Neural progenitor cell (in vitro differentiated cells): ENCODE data around the gene CDK5RAP2. TPM values are rescaled to one million over a fixed set of nuclear protein-coding genes. Genes with fewer than 3 reads are reported as not detected.

ENCODE experiments used
- DNase-seq: peaks from one replicate; pipeline ENCODE4 v3.0.0-alpha.2; 2016; ENCODE audit warnings: low spot score
- H2AFZ ChIP-seq: fragments of 200-600 bp; sonication (generic); replicated peaks from 2 replicates; pipeline ENCODE4 v1.6.1; 2016; ENCODE audit warnings: antibody characterized with exemption
- H3F3A ChIP-seq: fragments of 200-600 bp; sonication (generic); 2 replicates; pipeline ENCODE4 v1.6.1; 2016; ENCODE audit warnings: antibody characterized with exemption, low read depth
- H3K27ac ChIP-seq: fragments of 200-600 bp; sonication (generic); 2 replicates; pipeline ENCODE4 v1.5.1; 2016; ENCODE audit warnings: mild to moderate bottlenecking
- H3K27me3 ChIP-seq: fragments of 200-600 bp; sonication (generic); 2 replicates; pipeline ENCODE4 v1.6.1; 2016; ENCODE audit warnings: mild to moderate bottlenecking, moderate library complexity
- H3K36me3 ChIP-seq: fragments of 200-600 bp; sonication (generic); 2 replicates; pipeline ENCODE4 v1.5.1; 2016
- H3K4me1 ChIP-seq: fragments of 200-600 bp; sonication (generic); 2 replicates; pipeline ENCODE4 v1.6.1; 2016; ENCODE audit warnings: mixed run types
- H3K4me2 ChIP-seq: fragments of 200-600 bp; sonication (generic); 2 replicates; pipeline ENCODE4 v1.6.1; 2016
- H3K4me3 ChIP-seq: fragments of 200-600 bp; sonication (generic); 2 replicates; pipeline ENCODE4 v1.5.1; 2016
- H3K79me2 ChIP-seq: fragments of 200-600 bp; sonication (generic); 2 replicates; pipeline ENCODE4 v1.6.1; 2016; ENCODE audit warnings: low read depth
- H3K9ac ChIP-seq: fragments of 200-600 bp; sonication (generic); 2 replicates; pipeline ENCODE4 v1.6.1; 2016
- H3K9me3 ChIP-seq: fragments of 200-600 bp; sonication (generic); 2 replicates; pipeline ENCODE4 v1.5.1; 2016; ENCODE audit warnings: low read depth
- H4K20me1 ChIP-seq: fragments of 200-600 bp; sonication (generic); 2 replicates; pipeline ENCODE4 v1.6.1; 2016; ENCODE audit warnings: low read depth
- H3K27ac Mint-ChIP-seq: 3 replicates; pipeline ENCODE4 v1.8.0; 2021; ENCODE audit warnings: mixed read lengths
- H3K27me3 Mint-ChIP-seq: 2 replicates; pipeline ENCODE4 v1.8.0; 2022; ENCODE audit warnings: low read depth, mild to moderate bottlenecking, inconsistent platforms, moderate library complexity, mixed read lengths; ENCODE audit not compliant: insufficient read depth
- H3K36me3 Mint-ChIP-seq: 3 replicates; pipeline ENCODE4 v1.8.0; 2021; ENCODE audit warnings: mixed read lengths
- H3K4me1 Mint-ChIP-seq: 3 replicates; pipeline ENCODE4 v1.8.0; 2021; ENCODE audit warnings: mixed read lengths
- H3K4me3 Mint-ChIP-seq: 3 replicates; pipeline ENCODE4 v1.8.0; 2021; ENCODE audit warnings: mild to moderate bottlenecking, moderate library complexity, mixed read lengths
- H3K9me3 Mint-ChIP-seq: 3 replicates; pipeline ENCODE4 v1.8.0; 2020; ENCODE audit warnings: mixed read lengths
- CTCF ChIP-seq: fragments of 200-600 bp; sonication (generic); IDR thresholded peaks from 2 replicates; pipeline ENCODE4 v1.5.1; 2017; ENCODE audit warnings: antibody characterized with exemption, mild to moderate bottlenecking
- EZH2 ChIP-seq: fragments of 200-600 bp; sonication (generic); IDR thresholded peaks from 2 replicates; pipeline ENCODE4 v1.6.1; 2017; ENCODE audit warnings: antibody characterized with exemption, mild to moderate bottlenecking, moderate library complexity
- EZH2phosphoT487 ChIP-seq: fragments of 200-600 bp; sonication (generic); IDR thresholded peaks from 2 replicates; pipeline ENCODE4 v1.6.1; 2017; ENCODE audit warnings: antibody characterized with exemption
- total RNA-seq: library from RNA; depleted of rRNA; stranded (reverse); fragments of >200 nt; gene quantifications from 2 replicates; pipeline ENCODE4 v1.2.3, GENCODE V29; 2015; ENCODE audit warnings: low replicate concordance

The CDK5RAP2 gene
- total RNA-seq, 1 donor from 2014 or later = 62.5 TPM

- TF ChIP-seq EZH2phosphoT487 = no peak
- TF ChIP-seq CTCF = no peak
- Histone ChIP-seq H3K4me2 (no peak overlapping the region), H3K79me2 (no peaks in the 10 kb centered on the region), H3K27me3 (no peaks in the 10 kb centered on the region), H3K4me1 (no peaks in the 10 kb centered on the region), H3K36me3 (no peaks in the 10 kb centered on the region), H3K4me3 (no peak overlapping the region), H3F3A (peaks cover 5% of the 10 kb centered on the region), H2AFZ (no peak overlapping the region), H3K9me3 (no peaks in the 10 kb centered on the region), H4K20me1 (no peaks in the 10 kb centered on the region), H3K9ac (no peak overlapping the region), H3K27ac (no peak overlapping the region)
- peaks cover 15% of the 10 kb centered on the region for H3K36me3 Mint-ChIP-seq
- no peak overlapping the region for H3K4me3 Mint-ChIP-seq
- no peaks in the 10 kb centered on the region for H3K4me1 Mint-ChIP-seq
- H3K9me3 Mint-ChIP-seq = no peaks in the 10 kb centered on the region
- no peak overlapping the region for H3K27ac Mint-ChIP-seq
- no peak for DNase-seq
- no peaks in the 10 kb centered on the region for H3K27me3 Mint-ChIP-seq
Observed at GRCh38 chr9:120609636-120610035, 29.7 kb upstream of the CDK5RAP2 start.

DNA sequence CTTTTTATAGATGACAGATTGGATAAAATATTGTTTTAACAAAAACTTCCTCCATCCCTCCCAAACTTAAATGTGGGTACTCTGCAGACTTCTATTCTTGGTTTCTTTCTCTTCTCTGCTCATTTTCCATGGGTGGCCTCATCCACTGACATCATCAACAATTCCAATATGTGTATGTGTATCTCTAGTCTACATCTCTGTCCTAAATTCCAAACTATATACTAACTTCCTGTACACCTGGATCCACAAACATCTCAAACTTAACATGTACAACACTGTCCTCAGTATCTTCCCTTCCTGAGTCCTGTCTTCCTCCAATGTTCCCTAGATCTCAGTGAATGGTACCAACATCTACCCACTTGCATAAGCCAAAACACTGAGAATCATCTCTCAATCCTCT lies 28.5 kb upstream of the CDK5RAP2 start:
- no peaks in the 10 kb centered on the region for H3K9me3 Mint-ChIP-seq
- H3K4me1 Mint-ChIP-seq = no peaks in the 10 kb centered on the region
- Histone ChIP-seq H3K4me2 (no peak overlapping the region), H3K79me2 (no peaks in the 10 kb centered on the region), H2AFZ (no peak overlapping the region), H3K9me3 (no peaks in the 10 kb centered on the region), H3K27me3 (no peaks in the 10 kb centered on the region), H3F3A (peaks cover 5% of the 10 kb centered on the region), H3K36me3 (no peaks in the 10 kb centered on the region), H3K4me1 (no peaks in the 10 kb centered on the region), H3K4me3 (no peak overlapping the region), H4K20me1 (no peaks in the 10 kb centered on the region), H3K27ac (no peak overlapping the region), H3K9ac (no peak overlapping the region)
- no peaks in the 10 kb centered on the region for H3K27me3 Mint-ChIP-seq
- no peak for DNase-seq
- TF ChIP-seq EZH2phosphoT487 = no peak
- TF ChIP-seq CTCF = no peak
- TF ChIP-seq EZH2 = no peak
- H3K36me3 Mint-ChIP-seq = peaks cover 19% of the 10 kb centered on the region
- no peak overlapping the region for H3K4me3 Mint-ChIP-seq
- H3K27ac Mint-ChIP-seq = no peak overlapping the region

DNA sequence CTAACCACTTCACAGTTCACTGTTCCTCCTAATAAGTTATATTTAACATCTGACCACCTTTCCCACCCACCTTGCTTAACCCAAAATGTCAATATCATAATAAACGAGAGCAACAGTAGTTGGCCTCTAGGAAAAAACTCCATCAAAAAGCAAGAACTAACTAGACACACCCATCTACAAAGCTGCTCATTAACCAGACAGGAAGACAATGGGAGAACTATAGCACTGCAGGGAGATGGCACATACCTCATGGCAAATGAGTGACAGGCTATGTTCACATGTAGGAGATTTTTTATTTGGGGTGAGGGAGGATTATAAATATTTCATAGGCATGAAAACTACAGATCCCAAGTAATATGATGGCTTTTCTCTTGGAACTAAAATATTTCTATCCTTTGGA lies 23.6 kb upstream of the CDK5RAP2 start:
- Histone ChIP-seq H3K79me2 (no peaks in the 10 kb centered on the region), H3F3A (no peaks in the 10 kb centered on the region), H3K4me2 (no peak overlapping the region), H3K4me1 (no peaks in the 10 kb centered on the region), H2AFZ (no peak overlapping the region), H4K20me1 (no peaks in the 10 kb centered on the region), H3K36me3 (no peaks in the 10 kb centered on the region), H3K27me3 (no peaks in the 10 kb centered on the region), H3K27ac (no peak overlapping the region), H3K9me3 (no peaks in the 10 kb centered on the region), H3K4me3 (no peak overlapping the region), H3K9ac (no peak overlapping the region)
- Mint-ChIP-seq H3K4me1 (no peaks in the 10 kb centered on the region), H3K36me3 (peaks cover 14% of the 10 kb centered on the region), H3K4me3 (no peak overlapping the region), H3K9me3 (no peaks in the 10 kb centered on the region), H3K27me3 (peaks cover 2% of the 10 kb centered on the region), H3K27ac (no peak overlapping the region)
- no peak for DNase-seq
- TF ChIP-seq EZH2phosphoT487 (no peak), CTCF (no peak), EZH2 (no peak)

DNA sequence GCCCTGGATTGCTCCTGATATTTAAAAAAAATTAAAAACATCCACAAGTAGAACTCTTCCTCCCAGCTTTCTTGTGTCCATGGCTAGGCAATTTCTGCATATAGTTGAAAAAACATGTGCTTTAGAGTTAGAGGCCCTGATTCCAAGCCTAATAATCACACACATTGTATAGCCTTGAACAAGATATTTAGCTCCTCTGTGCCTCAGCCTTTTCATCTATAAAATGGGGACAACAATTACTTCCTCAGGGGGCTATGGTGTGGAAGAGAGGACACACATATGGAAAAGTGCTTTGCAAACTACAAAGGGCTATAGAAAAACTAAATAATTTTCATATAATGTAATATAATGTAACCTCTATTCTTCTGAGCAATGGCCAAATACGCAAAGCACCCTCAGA lies 23.0 kb upstream of the CDK5RAP2 start:
- no peaks in the 10 kb centered on the region for H3K9me3 ChIP-seq
- H3K4me1 ChIP-seq = no peaks in the 10 kb centered on the region
- Mint-ChIP-seq H3K27ac (no peak overlapping the region), H3K4me1 (no peaks in the 10 kb centered on the region), H3K36me3 (peaks cover 14% of the 10 kb centered on the region), H3K9me3 (no peaks in the 10 kb centered on the region), H3K27me3 (peaks cover 2% of the 10 kb centered on the region), H3K4me3 (no peak overlapping the region)
- no peak overlapping the region for H3K4me3 ChIP-seq
- H3K79me2 ChIP-seq = no peaks in the 10 kb centered on the region
- H4K20me1 ChIP-seq = no peaks in the 10 kb centered on the region
- no peaks in the 10 kb centered on the region for H3K36me3 ChIP-seq
- DNase-seq = no peak
- no peak overlapping the region for H3K4me2 ChIP-seq
- H2AFZ ChIP-seq = no peak overlapping the region
- H3K27me3 ChIP-seq = no peaks in the 10 kb centered on the region
- H3K27ac ChIP-seq = no peak overlapping the region
- TF ChIP-seq EZH2 (no peak), EZH2phosphoT487 (no peak), CTCF (no peak)
- no peaks in the 10 kb centered on the region for H3F3A ChIP-seq
- H3K9ac ChIP-seq = no peak overlapping the region
